Embryonic facial prominence (tissue), 1 donor: ENCODE data around the gene RPL27.

ENCODE experiments used
- DNase-seq: peaks from one replicate; pipeline ENCODE4 v3.0.0-alpha.2; 2016; ENCODE audit errors: extremely low spot score

Gene RPL27

GRCh38 chr17:43020789-43021740 is 22.8 kb downstream of the RPL27 start:
- no peak for DNase-seq

- DNase-seq: peak; percentile 46
Measured at GRCh38 chr17:43021741-43022512, 23.7 kb downstream of the RPL27 start, which contains the start of gene VAT1. TSS of gene VAT1 (minus strand) at chr17:43022385. CDS start at chr17:43022322, 63 bp downstream.

- peak; percentile 93 for DNase-seq
Measured at GRCh38 chr17:43024407-43025289, 26.4 kb downstream of the RPL27 start, which contains the start of gene RND2. TSS of gene RND2 (plus strand) at chr17:43025231. CDS start at chr17:43025348, 117 bp downstream.

- no peak for DNase-seq
Measured at GRCh38 chr17:43025290-43025657, 27.1 kb downstream of the RPL27 start.

GRCh38 chr17:43025766-43026537 is 27.7 kb downstream of the RPL27 start:
- no peak for DNase-seq

- DNase-seq: no peak
Measured at GRCh38 chr17:43026595-43026994, 28.4 kb downstream of the RPL27 start.

GRCh38 chr17:43027091-43028032 is 29.1 kb downstream of the RPL27 start:
- DNase-seq: no peak

- DNase-seq: no peak
Measured at GRCh38 chr17:43028221-43028861, 30.1 kb downstream of the RPL27 start.

- no peak for DNase-seq
Measured at GRCh38 chr17:43030137-43030767, 32.0 kb downstream of the RPL27 start.

GRCh38 chr17:43031666-43032065 is 33.4 kb downstream of the RPL27 start:
- no peak for DNase-seq

- DNase-seq: no peak
Measured at GRCh38 chr17:43033948-43034881, 36.0 kb downstream of the RPL27 start.

GRCh38 chr17:43034894-43035293 is 36.7 kb downstream of the RPL27 start:
- no peak for DNase-seq

GRCh38 chr17:43039646-43040045 is 41.4 kb downstream of the RPL27 start:
- DNase-seq: no peak

- DNase-seq: no peak
Measured at GRCh38 chr17:43040655-43041054, 42.4 kb downstream of the RPL27 start.

GRCh38 chr17:43042025-43042628 is 43.9 kb downstream of the RPL27 start:
- no peak for DNase-seq

GRCh38 chr17:43043307-43043706 is 45.1 kb downstream of the RPL27 start:
- DNase-seq: no peak

GRCh38 chr17:43044024-43044423 is 45.8 kb downstream of the RPL27 start:
- DNase-seq: no peak
